GM19238 (cell line): Measurements from ENCODE around the gene THRAP3.

ENCODE experiments used
- DNase-seq: peaks from one replicate; pipeline ENCODE4 v3.0.0; 2011; ENCODE audit warnings: low spot score; ENCODE audit not compliant: insufficient read length

Gene THRAP3

GRCh38 chr1:36352910-36353878 lies 129.0 kb downstream of the THRAP3 start:
- no peak for DNase-seq

DNA sequence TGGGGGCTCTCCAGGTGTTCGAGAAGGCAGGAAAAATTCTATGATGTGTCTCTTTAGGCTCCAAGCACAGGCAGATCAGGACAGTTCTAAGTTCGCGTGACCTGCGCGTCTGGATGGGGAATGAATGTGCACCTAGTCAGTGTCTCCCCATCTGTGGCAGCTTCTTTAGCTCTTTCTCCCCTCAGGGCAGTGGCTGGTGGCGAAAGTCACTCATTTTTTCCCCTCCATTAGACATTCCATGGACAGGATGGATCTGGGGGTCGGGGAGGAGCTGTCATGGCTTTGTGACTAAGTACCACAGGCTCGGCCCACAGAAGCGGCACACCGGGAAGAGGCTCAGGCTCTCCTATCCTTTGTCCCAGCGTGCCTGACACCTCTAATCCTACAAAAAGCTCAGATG lies 130.2 kb downstream of the THRAP3 start:
- DNase-seq, result no peak
